ENCODE results near the gene KAT5. TPM values are rescaled to one million over a fixed set of nuclear protein-coding genes. Genes with fewer than 3 reads are reported as not detected.
A peak's percentile ranks its signal among the peaks of the same experiment; 100 is the strongest.

Gene KAT5
- total and polyA plus RNA-seq, 2 of the 13 experiments (the other 11 are each of a cell fraction or from before 2014, with no cell fraction given) = 35.2 to 48.3 TPM

DNA sequence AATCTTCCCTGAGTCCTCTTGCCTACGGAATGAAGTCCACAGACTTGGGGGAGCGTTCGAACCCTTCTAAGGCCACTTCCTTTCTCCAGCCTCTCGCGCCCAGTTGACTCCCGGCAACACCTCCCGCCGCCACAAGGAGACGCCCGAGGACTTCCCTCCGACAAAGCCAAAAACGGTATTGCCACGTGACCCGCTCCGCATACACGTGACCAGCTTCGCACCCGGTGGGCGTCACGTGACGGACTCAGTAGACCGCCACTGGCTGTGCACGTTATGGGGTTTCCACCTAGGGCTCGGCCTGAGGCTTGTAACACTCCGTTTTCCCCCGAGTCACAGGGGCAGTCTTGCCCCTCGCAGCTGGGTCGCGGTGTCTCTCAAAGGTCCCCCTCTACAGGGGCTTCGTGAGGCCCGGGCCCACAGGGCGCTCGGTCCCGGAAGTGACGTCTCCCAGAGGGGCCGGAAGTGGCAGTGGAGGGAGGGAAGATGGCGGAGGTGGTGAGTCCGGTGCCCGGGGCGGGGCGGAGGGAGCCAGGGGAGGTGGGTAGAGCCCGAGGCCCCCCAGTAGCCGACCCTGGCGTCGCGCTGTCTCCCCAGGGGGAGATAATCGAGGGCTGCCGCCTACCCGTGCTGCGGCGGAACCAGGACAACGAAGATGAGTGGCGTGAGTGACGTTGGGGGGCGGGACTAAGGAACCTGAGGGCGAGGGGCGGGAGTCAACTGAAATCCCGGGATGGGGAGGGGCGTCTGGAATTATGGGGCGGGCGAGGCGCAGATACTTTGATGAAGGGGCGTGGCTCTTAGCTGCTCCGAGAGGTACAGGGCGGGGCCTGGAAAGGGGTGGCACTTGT lies at the start of gene KAT5 (continued):
- TF ChIP-seq ZNF414 (CRISPR knock-in tag; IDR thresholded peaks at IDR 0.05) (no peak), NR1H2 (CRISPR knock-in tag; IDR thresholded peaks at IDR 0.05; ENCODE audit: borderline replicate concordance, low read depth) (no peak), KLF16 (CRISPR knock-in tag; IDR thresholded peaks at IDR 0.05) (peak in 1 of 2 experiments; percentile 92; a peak in 2 of 4 replicates), TCF12 (IDR thresholded peaks at IDR 0.05) (no peak), TCF12 (CRISPR knock-in tag; IDR thresholded peaks at IDR 0.05) (peak; percentile 70; the same call in 1 of the 2 replicates), ZNF724P (CRISPR knock-in tag; IDR thresholded peaks at IDR 0.05; ENCODE audit: borderline replicate concordance) (no peak), ZNF543 (CRISPR knock-in tag; IDR thresholded peaks at IDR 0.05) (peak; percentile 78; the same call in 1 of the 2 replicates), ZNF337 (CRISPR knock-in tag; IDR thresholded peaks at IDR 0.05; ENCODE audit: borderline replicate concordance, low read depth) (peak; percentile 83; the same call in 1 of the 2 replicates), TFDP2 (CRISPR knock-in tag; IDR thresholded peaks at IDR 0.05) (peak; percentile 94), POLR2AphosphoS5 (IDR thresholded peaks at IDR 0.05; ENCODE audit: low read depth, low read length) (peak; percentile 70), MAFF (IDR thresholded peaks at IDR 0.05; ENCODE audit: low read depth, low read length) (no peak), HNF4G (IDR thresholded peaks at IDR 0.05; ENCODE audit: borderline replicate concordance, low read depth, low read length) (no peak), HNF4G (CRISPR knock-in tag; IDR thresholded peaks at IDR 0.05; ENCODE audit: borderline replicate concordance, low read depth) (0 out of 2 replicates have a peak, but pooled peaks have one; percentile 77), KLF15 (CRISPR knock-in tag; IDR thresholded peaks at IDR 0.05; ENCODE audit: borderline replicate concordance) (peak; percentile 86), ZNF557 (CRISPR knock-in tag; IDR thresholded peaks at IDR 0.05) (no peak), TBP (CRISPR knock-in tag; IDR thresholded peaks at IDR 0.05) (no peak), CBX5 (CRISPR knock-in tag; IDR thresholded peaks at IDR 0.05; ENCODE audit: borderline replicate concordance) (peak; percentile 79; the same call in 1 of the 2 replicates), ZNF672 (CRISPR knock-in tag; IDR thresholded peaks at IDR 0.05) (no peak), ZNF3 (CRISPR knock-in tag; IDR thresholded peaks at IDR 0.05) (0 out of 2 replicates have a peak, but pooled peaks have one; percentile 70), TBX3 (IDR thresholded peaks at IDR 0.05; ENCODE audit: borderline replicate concordance) (peak; percentile 99), ZNF577 (CRISPR knock-in tag; IDR thresholded peaks at IDR 0.05; ENCODE audit: borderline replicate concordance, low read depth) (no peak), HNRNPK (IDR thresholded peaks at IDR 0.05; ENCODE audit: low read depth, low read length, poor library complexity, severe bottlenecking) (no peak), SIX4 (CRISPR knock-in tag; IDR thresholded peaks at IDR 0.05) (peak; percentile 56), ZNF740 (CRISPR knock-in tag; IDR thresholded peaks at IDR 0.05) (no peak), FOXA1 (IDR thresholded peaks at IDR 0.05) (no peak), FOXA1 (CRISPR knock-in tag; IDR thresholded peaks at IDR 0.05) (peak; percentile 15; the same call in 1 of the 2 replicates), JUNB (CRISPR knock-in tag; IDR thresholded peaks at IDR 0.05; ENCODE audit: borderline replicate concordance) (peak; percentile 48; the same call in 1 of the 2 replicates)
- TF ChIP-seq, protein P1, sequence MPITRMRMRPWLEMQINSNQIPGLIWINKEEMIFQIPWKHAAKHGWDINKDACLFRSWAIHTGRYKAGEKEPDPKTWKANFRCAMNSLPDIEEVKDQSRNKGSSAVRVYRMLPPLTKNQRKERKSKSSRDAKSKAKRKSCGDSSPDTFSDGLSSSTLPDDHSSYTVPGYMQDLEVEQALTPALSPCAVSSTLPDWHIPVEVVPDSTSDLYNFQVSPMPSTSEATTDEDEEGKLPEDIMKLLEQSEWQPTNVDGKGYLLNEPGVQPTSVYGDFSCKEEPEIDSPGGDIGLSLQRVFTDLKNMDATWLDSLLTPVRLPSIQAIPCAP (CRISPR knock-in tag; IDR thresholded peaks at IDR 0.05; ENCODE audit: low read depth) = 0 out of 2 replicates have a peak, but pooled peaks have one; percentile 57
